Measurements from ENCODE around the gene GPC3. TPM values are rescaled to one million over a fixed set of nuclear protein-coding genes. Genes with fewer than 3 reads are reported as not detected.

Gene GPC3
- total RNA-seq, 2 donors from 2014 or later = 1.9 to 2.0 TPM

GRCh38 chrX:133566876-133567275 is 418.5 kb downstream of the GPC3 start:
- Histone ChIP-seq H3K4me1 (no peaks in the 10 kb centered on the region), H3K36me3 (no peaks in the 10 kb centered on the region), H3K27ac (no peak overlapping the region), H3K4me3 (no peak overlapping the region), H3K9me3 (no peaks in the 10 kb centered on the region), H3K9ac (ENCODE audit: low read depth in 2 of 2, low read length in 2 of 2) (no peak overlapping the region), H3K27me3 (no peaks in the 10 kb centered on the region)
- no peak for DNase-seq
- TF ChIP-seq CTCF (IDR thresholded peaks at IDR 0.05) = no peak
- intact Hi-C loops (cut with DNase I) = no loop called here

DNA sequence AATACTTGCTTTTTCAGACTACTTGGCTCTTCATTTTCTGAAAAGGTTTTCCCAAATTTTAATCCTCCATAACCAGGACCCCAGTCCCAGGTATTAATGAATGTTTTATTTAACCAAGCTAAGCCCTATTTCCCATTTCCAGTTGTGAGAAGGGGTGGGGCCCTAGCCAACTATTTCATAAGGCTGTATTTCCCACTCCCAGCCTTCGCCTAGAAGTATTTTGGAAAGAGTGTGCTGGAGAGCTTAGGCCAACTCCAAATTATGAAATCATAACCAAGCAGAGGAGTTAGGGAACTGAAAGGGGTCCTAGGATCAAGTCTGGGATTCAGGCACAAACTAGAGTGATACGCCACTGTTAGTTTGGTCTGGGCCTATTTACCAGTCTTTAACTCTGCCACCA is 421.7 kb downstream of the GPC3 start:
- intact Hi-C loops (cut with DNase I) = no loop called here
- Histone ChIP-seq H3K9ac (ENCODE audit: low read depth in 2 of 2, low read length in 2 of 2) (no peak overlapping the region), H3K9me3 (no peaks in the 10 kb centered on the region), H3K27me3 (no peaks in the 10 kb centered on the region), H3K27ac (no peak overlapping the region), H3K4me1 (no peaks in the 10 kb centered on the region), H3K4me3 (no peak overlapping the region), H3K36me3 (no peaks in the 10 kb centered on the region)
- no peak for TF ChIP-seq CTCF (IDR thresholded peaks at IDR 0.05)
- no peak for DNase-seq

DNA sequence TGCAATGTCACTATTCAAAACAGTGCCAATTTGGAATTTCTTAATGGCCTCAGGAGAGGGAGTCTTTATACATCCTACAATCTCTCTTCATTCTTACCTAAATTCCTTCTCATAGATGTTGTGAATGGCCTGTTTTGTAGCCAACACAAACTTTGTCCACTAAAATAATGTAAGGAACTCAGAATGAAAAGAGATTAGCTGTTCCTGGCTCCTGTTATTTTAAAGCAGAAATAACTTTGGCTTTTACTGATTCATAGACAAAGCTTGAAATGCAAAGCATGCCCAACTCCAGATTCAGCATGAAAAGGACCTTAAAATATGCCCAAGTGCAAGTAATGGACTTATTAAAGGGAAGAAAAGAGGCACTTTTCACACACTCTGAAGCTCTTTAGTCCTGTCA is 424.1 kb downstream of the GPC3 start:
- no peaks in the 10 kb centered on the region for H3K9me3 ChIP-seq
- no peak overlapping the region for H3K27ac ChIP-seq
- DNase-seq = no peak
- H3K9ac ChIP-seq (ENCODE audit: low read depth in 2 of 2, low read length in 2 of 2) = no peak overlapping the region
- intact Hi-C loops (cut with DNase I) = no loop called here
- H3K36me3 ChIP-seq = no peaks in the 10 kb centered on the region
- no peaks in the 10 kb centered on the region for H3K4me1 ChIP-seq
- H3K4me3 ChIP-seq = no peak overlapping the region
- no peak for TF ChIP-seq CTCF (IDR thresholded peaks at IDR 0.05)
- no peaks in the 10 kb centered on the region for H3K27me3 ChIP-seq

DNA sequence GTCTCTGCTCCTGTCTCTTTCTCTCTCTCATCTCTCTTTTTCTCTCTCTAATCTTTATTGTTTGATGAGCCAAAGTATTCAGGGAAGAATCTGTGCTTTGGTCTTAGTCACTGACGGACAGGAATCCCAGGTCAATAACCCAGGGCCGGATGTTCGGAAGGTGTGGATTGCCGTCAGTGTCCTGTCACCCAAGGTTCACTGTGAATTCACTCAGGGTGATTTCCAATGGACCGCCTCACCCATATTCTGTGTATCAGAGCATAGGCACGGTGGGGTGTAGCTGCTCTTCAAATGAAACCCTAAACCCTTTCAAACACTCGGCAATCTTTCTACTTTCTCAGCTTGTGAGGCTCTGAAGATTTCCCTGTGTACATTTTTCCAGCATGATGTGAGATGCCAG is 425.5 kb downstream of the GPC3 start:
- no peak for TF ChIP-seq CTCF (IDR thresholded peaks at IDR 0.05)
- intact Hi-C loops (cut with DNase I) = no loop called here
- no peak for DNase-seq

GRCh38 chrX:133555782-133556458 is 429.5 kb downstream of the GPC3 start:
- no peak for DNase-seq
- no peaks in the 10 kb centered on the region for H3K4me1 ChIP-seq
- intact Hi-C loops (cut with DNase I) = no loop called here
- TF ChIP-seq CTCF (IDR thresholded peaks at IDR 0.05) = no peak
- no peaks in the 10 kb centered on the region for H3K36me3 ChIP-seq
- H3K4me3 ChIP-seq = no peak overlapping the region
- H3K9ac ChIP-seq (ENCODE audit: low read depth in 2 of 2, low read length in 2 of 2) = no peak overlapping the region
- H3K9me3 ChIP-seq = no peaks in the 10 kb centered on the region
- no peak overlapping the region for H3K27ac ChIP-seq
- no peaks in the 10 kb centered on the region for H3K27me3 ChIP-seq

More for the DNA sequence above, 425.5 kb downstream of the GPC3 start:
- H3K9ac ChIP-seq (ENCODE audit: low read depth in 2 of 2, low read length in 2 of 2) = no peak overlapping the region
- no peak overlapping the region for H3K27ac ChIP-seq
- no peak overlapping the region for H3K4me3 ChIP-seq
- no peaks in the 10 kb centered on the region for H3K9me3 ChIP-seq
- H3K27me3 ChIP-seq = no peaks in the 10 kb centered on the region
- H3K36me3 ChIP-seq = no peaks in the 10 kb centered on the region
- H3K4me1 ChIP-seq = no peaks in the 10 kb centered on the region
